ENCODE results near the gene DCAF5.

DNA sequence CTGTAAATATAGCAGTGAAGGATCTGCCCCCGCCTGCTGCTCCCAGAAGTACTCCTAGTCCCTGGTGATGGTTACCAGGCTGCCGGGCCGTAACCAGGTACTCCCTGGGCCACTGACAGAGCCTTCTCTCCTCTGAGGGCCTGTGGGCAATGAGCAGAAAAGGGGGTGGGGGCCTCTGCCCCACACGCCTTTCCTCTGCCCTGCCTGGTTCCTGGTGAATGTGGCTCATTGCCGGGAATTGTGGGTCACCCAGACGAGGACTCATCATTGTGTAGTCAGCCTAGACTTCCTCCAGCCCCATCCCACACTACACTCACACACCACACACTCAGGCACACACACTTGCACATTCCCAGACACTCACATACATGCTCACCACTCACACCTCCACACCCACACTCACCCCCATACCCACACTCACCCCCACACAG is 138.1 kb downstream of the DCAF5 start:
- TF ChIP-seq CTCF (IDR thresholded peaks at IDR 0.05; ENCODE audit: low read depth, low read length): no peak
- TF ChIP-seq EZH2phosphoT487 (IDR thresholded peaks at IDR 0.05; ENCODE audit: low read depth): no peak
